Activated naive CD4-positive, alpha-beta T cell treated with anti-CD3 and anti-CD28 coated beads, Interleukin-2, amount 50 U/mL, for 16 hours (primary cell): ENCODE data around the gene LRIG3.

Experiments
- DNase-seq: peaks from one replicate; pipeline ENCODE4 v3.0.0-alpha.2; 2020

The LRIG3 gene

DNA sequence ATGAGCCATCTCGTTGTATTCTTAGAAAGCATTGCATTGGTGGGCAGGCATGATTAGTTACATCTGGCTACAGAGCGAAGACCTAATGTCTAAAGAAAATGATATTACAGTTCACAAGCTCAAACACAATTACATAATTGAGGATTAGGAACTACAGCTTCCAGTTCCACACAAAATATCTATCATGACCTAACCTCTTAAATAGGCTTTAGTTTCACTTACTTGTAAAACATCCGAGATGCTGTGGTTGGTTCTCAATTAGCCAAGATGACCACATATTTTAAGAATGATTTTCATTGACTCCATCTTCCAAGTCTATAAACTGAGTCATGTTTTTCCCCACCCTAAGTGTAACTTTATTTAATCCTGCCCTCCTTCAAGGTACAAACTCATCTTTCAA lies 69.5 kb downstream of the LRIG3 start:
- no peak for DNase-seq

DNA sequence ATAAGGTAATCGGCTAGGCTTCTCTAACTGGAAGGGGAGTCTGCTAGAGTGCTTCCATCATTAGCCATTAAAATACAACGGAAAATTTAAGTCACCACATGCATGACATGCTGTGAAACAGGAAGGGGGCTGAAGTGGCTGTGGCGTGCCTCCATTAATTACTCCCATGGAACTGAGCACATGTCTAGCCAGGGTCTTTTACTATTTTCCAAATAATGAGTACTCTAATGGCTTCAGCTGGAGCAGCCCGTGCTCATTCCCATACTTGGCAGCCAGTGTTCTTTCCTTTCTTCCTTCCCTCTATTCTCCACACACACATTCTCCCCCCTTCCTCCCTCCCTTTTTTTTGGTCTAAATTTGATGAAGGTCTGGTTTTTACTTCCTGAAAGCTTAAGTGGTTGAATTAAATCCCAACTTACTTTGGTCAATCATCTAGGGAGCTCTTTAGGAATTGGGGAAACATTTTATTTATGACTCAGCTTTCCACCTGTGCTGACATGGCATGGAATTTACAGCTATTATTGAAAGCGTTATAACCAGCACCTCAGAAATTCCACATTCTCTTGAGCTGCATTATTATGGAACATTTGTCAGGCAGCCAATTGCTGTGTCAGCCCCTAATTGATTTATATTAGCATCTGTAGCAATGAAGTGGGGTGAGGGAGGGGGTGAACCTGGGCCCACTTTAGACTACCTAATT lies 72.3 kb downstream of the LRIG3 start:
- DNase-seq, result no peak

DNA sequence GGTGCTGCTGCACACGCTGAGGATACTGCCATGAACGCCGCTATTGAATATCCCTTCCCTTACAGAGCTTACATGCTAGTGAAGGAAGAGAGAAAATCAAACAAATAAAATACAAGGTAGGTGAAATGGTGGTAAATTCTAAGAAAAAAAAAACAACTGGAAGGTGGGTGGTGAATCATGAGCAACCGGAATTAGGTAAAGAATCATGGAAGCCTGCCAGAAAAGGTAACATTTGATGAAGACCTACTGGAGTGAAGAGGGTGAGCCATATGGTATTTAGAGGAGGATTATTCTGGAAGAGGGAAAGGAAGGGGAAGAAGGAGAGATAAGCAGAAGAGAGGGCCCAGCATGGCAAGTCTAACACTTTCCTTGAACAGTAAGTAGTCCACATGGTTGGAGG lies 76.1 kb downstream of the LRIG3 start:
- no peak for DNase-seq

DNA sequence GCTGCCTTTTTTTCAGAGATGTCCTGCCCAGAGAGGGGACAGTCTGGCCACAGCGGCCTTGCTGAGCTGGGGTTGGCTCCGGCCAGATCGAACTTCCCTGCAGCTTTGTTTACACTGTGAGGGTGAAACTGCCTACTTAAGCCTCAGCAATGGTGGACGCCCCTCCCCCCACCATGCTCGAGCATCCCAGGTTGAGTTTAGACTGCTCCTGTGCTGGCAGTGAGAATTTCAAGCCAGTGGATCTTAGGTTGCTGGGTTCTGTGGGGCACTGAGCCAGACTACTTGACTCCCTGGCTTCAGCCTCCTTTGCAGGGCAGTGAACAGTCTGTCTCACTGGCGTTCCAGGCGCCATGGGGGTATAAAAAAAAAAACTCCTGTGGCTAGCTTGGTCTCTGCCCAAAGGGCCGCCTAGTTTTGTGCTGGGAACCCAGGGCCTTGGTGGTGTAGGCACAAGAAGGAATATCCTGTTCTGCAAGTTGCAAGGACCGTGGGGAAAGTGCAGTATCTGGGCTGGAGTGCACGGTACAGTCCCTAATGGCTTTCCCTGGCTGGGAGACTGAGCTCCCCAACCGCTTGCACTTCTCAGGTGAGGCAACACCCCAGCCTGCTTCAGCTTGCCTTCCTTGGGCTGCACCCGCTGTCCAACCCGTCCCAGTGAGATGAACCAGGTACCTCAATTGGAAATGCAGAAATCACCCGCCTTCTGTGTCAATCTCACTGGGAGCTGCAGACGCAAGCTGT lies 79.1 kb downstream of the LRIG3 start:
- DNase-seq, result no peak

DNA sequence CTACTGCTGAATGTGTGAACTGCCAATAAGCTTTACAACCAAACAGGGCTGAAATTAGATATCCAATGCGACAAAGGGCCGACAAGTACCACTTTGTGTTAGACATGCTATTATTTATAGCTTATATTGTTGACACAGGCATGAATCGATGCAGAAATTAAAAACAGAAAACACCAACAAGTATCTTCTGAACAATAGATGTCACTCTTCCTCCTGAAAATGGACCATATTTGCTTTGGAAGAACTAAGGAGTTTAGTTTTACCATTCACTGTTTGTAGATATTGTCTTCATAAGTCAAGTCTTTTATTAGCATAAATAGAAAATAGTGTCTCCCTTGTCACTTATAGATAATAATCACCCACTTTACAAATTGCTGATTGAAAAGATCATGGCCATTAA lies 86.5 kb downstream of the LRIG3 start:
- no peak for DNase-seq

DNA sequence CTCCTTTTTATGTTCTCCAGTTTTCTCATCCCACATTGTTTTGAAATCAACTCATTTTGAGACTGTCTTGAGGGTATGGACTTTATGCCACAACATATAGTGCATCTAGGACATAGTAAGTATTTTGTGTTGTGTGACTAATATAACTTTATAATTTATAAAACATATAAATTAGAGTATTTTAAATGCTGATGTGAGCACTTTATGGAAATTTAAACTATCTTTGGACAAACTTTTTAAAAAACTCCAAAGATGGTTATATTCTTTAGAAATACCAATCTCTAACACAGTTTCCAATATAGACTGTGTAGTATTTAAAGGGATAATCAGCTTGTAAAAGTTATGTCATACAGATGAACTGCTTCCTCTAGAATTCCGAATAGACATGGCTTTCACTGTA lies 87.4 kb downstream of the LRIG3 start:
- DNase-seq, result no peak
